AG04449 (cell line): ENCODE measurements around the gene MIOS.

ENCODE experiments used
- CTCF ChIA-PET: fragments of 350-600 bp; formaldehyde crosslinking; extraction: SDS; loops from one replicate; lab custom pipeline; 2021; ENCODE audit warnings: antibody characterized with exemption; lab: Yijun Ruan, JAX
- POLR2A ChIA-PET: fragments of 400-600, 350-600 bp; formaldehyde crosslinking; extraction: SDS; loops from one replicate; lab custom pipeline; 2020; ENCODE audit warnings: antibody characterized with exemption, inconsistent platforms; lab: Yijun Ruan, JAX
- DNase-seq: peaks from one replicate; pipeline ENCODE4 v3.0.0-alpha.2; 2010; ENCODE audit warnings: low read depth, low spot score
- H3K4me3 ChIP-seq: 2 replicates; pipeline ENCODE4 v1.5.1; 2011; ENCODE audit warnings: low read depth, mild to moderate bottlenecking, control low read depth, low read length
- TF ChIP-seq, protein P1 (sequence below): IDR thresholded peaks from one replicate; pipeline ENCODE4 v1.5.1; 2011; ENCODE audit warnings: mild to moderate bottlenecking, moderate library complexity, low read length, control low read depth, inconsistent platforms; ENCODE audit not compliant: insufficient read depth; ENCODE audit errors: missing control alignments

Gene MIOS

DNA sequence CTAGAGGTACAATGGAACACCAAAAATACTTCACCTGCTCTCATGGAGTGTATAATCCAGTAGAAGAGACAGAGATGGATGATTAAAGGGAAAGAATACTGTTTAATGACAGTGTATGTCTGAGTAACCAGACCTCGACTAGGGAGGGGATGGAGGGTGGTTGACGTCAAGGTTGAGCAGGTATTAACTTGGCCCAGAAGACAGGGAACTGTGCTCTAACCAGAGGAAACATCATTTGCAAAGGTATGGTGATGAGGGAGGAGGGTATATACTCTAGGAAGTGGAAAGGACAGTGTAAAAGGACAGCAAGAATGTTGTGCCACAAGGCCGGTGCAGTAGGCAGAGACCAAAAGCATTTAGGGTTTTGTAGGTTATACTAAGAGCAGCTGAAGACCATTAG is 2.9 kb downstream of the MIOS start:
- ChIA-PET CTCF (no interaction called here), POLR2A (no interaction called here)
- H3K4me3 ChIP-seq, result no peak overlapping the region
- TF ChIP-seq, protein P1, sequence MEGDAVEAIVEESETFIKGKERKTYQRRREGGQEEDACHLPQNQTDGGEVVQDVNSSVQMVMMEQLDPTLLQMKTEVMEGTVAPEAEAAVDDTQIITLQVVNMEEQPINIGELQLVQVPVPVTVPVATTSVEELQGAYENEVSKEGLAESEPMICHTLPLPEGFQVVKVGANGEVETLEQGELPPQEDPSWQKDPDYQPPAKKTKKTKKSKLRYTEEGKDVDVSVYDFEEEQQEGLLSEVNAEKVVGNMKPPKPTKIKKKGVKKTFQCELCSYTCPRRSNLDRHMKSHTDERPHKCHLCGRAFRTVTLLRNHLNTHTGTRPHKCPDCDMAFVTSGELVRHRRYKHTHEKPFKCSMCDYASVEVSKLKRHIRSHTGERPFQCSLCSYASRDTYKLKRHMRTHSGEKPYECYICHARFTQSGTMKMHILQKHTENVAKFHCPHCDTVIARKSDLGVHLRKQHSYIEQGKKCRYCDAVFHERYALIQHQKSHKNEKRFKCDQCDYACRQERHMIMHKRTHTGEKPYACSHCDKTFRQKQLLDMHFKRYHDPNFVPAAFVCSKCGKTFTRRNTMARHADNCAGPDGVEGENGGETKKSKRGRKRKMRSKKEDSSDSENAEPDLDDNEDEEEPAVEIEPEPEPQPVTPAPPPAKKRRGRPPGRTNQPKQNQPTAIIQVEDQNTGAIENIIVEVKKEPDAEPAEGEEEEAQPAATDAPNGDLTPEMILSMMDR, result no peak
- no peak for DNase-seq

DNA sequence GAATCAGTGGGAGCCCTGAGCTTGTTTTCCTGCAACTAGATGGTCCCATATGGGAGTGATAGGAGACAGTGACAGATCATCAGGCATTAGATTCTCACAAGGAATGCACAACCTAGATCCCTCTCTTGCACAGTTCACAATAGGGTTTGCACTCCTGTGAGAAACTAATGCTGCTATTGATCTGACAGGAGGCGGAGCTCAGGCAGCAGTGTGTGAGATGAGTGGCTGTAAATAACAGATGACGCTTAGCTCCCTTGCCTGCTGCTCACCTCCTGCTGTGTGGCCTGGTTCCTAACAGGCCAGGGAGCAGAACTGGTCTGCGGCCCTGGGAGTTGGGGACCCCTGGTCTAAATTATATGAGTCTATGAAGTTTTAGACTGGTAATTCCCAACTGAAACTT is 3.9 kb downstream of the MIOS start:
- ChIA-PET POLR2A (no interaction called here), CTCF (interaction anchor here (1.0 kb wide), 1 partner anchor 20 kb away, joined by 3 read pairs; no protein-coding TSS in a partner anchor)
- DNase-seq, result no peak
- TF ChIP-seq, protein P1, result no peak
- no peak overlapping the region for H3K4me3 ChIP-seq

DNA sequence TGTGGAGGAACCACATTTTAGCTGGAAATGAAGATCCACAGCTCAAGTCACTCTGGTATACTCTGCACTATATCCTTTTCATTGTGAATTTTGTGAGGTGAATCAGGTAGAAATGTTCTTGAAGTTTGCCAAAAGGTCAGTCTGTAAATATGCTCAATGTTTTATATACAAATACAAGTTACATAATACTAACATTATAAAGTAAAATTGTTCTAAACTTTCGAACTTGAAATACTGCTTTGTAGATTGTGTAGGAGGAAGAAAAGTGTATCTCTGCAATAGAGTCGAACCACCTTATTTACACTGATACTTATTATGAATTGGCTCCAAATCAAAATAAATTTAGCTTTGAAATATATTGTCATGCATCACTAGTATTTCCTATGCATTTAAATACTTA is 7.0 kb downstream of the MIOS start:
- CTCF ChIA-PET, result interaction anchor here (0.6 kb wide), 1 partner anchor 616 kb away, joined by 3 read pairs; no protein-coding TSS in a partner anchor
- TF ChIP-seq, protein P1, result no peak
- DNase-seq, result no peak
- POLR2A ChIA-PET, result no interaction called here
- H3K4me3 ChIP-seq, result no peak overlapping the region

DNA sequence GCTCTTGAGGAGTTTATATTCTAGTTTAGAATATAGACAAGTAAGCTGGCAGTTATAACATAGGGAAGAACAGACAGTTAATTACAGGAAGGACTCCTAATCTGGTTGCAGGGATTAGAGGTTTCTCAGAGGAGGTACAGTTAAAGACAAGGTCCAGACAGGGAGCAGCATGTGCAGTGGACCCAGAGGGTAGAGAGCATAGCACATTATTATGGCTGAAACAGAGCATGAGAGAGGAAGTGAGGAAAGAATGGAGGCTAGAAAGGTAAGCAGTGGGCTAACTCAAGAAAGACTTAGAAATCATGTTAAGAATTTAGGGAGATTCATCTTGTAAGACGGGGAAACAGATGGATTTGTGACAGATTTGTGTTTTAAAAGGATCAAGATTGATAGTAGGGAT is 9.7 kb downstream of the MIOS start:
- ChIA-PET POLR2A (no interaction called here), CTCF (interaction anchor here (1.2 kb wide), 1 partner anchor 153 kb away, joined by 3 read pairs; no protein-coding TSS in a partner anchor)
- no peak for DNase-seq
- H3K4me3 ChIP-seq, result no peak overlapping the region
- TF ChIP-seq, protein P1, result no peak

DNA sequence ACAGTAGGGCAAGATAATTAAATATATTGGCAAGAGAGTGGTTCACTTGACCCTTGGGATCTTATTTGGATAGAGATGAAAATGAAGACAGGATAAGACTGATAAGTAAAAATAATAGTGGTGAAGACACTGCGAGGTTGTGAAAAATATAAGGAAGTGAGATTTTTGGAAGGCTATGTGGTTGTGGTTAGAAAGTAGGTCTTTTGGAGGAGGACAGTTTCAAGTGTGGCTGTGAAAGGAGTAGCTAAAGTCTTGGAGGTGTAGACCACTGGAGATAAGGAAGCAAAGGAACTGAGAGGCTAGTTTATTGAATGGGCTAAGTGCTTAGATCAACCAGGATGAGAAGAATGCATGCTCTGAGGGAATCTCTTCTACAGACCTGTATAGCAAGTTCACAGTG is 11.2 kb downstream of the MIOS start:
- POLR2A ChIA-PET, result no interaction called here
- H3K4me3 ChIP-seq, result no peak overlapping the region
- no peak for DNase-seq
- CTCF ChIA-PET, result interaction anchor here (1.0 kb wide), 1 partner anchor 17 kb away, joined by 3 read pairs; no protein-coding TSS in a partner anchor
- TF ChIP-seq, protein P1, result no peak

DNA sequence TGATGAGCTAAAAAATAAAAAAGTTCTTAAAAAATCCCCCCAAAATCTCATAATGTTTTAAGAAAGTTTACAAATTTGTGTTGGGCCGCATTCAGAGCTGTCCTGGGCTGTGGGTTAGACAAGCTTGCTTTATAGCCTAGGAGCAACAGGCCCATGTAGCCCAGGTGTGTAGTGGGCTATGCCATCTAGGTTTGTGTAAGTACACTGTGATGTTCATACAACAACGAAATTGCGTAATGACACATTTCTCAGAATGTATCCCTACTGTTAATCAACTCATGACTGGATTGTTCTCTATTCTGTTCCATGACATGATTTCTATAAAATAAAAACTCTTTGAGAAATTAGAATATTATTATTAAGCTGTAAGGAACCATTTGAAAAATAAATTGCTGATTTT is 13.0 kb downstream of the MIOS start:
- TF ChIP-seq, protein P1, result no peak
- no peak overlapping the region for H3K4me3 ChIP-seq
- no peak for DNase-seq
- CTCF ChIA-PET, result interaction anchor here (1.2 kb wide), 1 partner anchor 156 kb away, joined by 3 read pairs; no protein-coding TSS in a partner anchor
- POLR2A ChIA-PET, result no interaction called here
